Airway epithelial cell (primary cell): ENCODE data around the gene C1orf210. TPM values are rescaled to one million over a fixed set of nuclear protein-coding genes. Genes with fewer than 3 reads are reported as not detected.

ENCODE experiments used
- total RNA-seq: library from RNA; depleted of rRNA; stranded (reverse); fragments of >200 nt; gene quantifications from 2 replicates; pipeline ENCODE4 v1.2.3, GENCODE V29; 2015

The C1orf210 gene
- total RNA-seq: 3.9 and 8.7 TPM in 2 replicates

GRCh38 chr1:43285269-43285990 lies at the start of gene C1orf210:
Gene C1orf210, minus strand, starts transcription at chr1:43285581. Its CDS starts 2,311 bp downstream, at chr1:43283270.

DNA sequence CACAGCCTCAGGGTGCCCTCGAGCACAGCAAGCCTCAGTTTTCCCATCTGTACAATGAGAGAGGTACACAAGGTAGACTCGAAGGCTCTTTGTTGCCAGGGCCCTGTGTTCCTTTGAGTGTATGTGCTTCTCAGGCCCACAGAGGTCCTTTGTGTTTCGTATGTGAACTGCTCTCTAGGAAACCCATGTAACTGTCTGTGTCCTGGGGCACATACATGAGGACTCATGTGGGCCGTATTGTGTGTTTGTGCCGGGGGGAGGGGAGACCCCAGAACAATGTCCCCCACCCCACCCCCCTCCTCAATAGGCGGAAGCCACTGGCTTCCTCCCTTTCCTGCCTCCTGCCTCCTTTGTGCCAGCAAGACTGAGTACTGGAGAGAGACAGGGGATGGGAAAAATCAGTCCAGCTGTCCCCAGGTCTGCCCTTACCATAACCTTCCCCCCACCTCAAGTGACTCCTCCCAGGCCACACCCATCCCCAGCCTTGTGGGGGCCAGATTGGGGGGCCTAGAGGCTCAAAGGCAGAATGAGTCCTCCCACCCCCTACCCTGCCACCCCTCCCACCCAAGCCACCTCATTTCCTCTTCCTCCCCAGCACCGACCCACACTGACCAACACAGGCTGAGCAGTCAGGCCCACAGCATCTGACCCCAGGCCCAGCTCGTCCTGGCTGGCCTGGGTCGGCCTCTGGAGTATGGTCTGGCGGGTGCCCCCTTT lies 15.2 kb upstream of the C1orf210 start, which contains the start of gene TIE1:
TIE1 (plus strand) TSS at position 605 of the 717 bp plus-strand sequence; CDS start at position 695, 90 bp downstream.

GRCh38 chr1:43269627-43270375 lies 15.6 kb downstream of the C1orf210 start, which contains the start of gene TMEM125:
Gene TMEM125, plus strand, starts transcription at chr1:43269983. Its CDS starts 2,740 bp downstream, at chr1:43272723.

Other genes starting within 250 kb of the C1orf210 start
- 145 and 162 TPM in 2 replicates for gene EBNA1BP2, start 113.3 kb downstream of the C1orf210 start, total RNA-seq
- gene CFAP57, start 113.3 kb downstream of the C1orf210 start, total RNA-seq: 0.14 TPM in 1 of 2 replicates, not detected in the other
- gene TMEM125, start 15.6 kb downstream of the C1orf210 start, total RNA-seq: 8.4 and 11.8 TPM in 2 replicates
- gene TIE1, start 15.4 kb upstream of the C1orf210 start, total RNA-seq: not detected in 2 replicates
- gene MPL, start 52.2 kb upstream of the C1orf210 start, total RNA-seq: not detected in 2 replicates
- gene CDC20, start 73.4 kb upstream of the C1orf210 start, total RNA-seq: 152 and 191 TPM in 2 replicates
- 144 and 188 TPM in 2 replicates for gene ELOVL1, start 82.4 kb upstream of the C1orf210 start, total RNA-seq
- gene MED8, start 104.2 kb upstream of the C1orf210 start, total RNA-seq: 36.0 and 39.4 TPM in 2 replicates
- gene SZT2, start 104.3 kb upstream of the C1orf210 start, total RNA-seq: 12.6 and 19.2 TPM in 2 replicates
- gene HYI, start 168.3 kb upstream of the C1orf210 start, total RNA-seq: 51.7 and 60.2 TPM in 2 replicates
- gene PTPRF, start 245.3 kb upstream of the C1orf210 start, total RNA-seq: 152 and 214 TPM in 2 replicates